Nephron (organoid): ENCODE data around the gene CTSD.
A peak's percentile ranks its signal among the peaks of the same experiment; 100 is the strongest.

Source experiments
- H3K27ac Mint-ChIP-seq, 3 experiments: 2 replicates each; pipeline ENCODE4 v1.8.0; 2020; ENCODE audit warnings: mixed read lengths in 3 of 3, mild to moderate bottlenecking in 2 of 3, moderate library complexity in 1 of 3
- H3K27me3 Mint-ChIP-seq: 2 replicates; pipeline ENCODE4 v1.8.0; 2021; ENCODE audit warnings: low read depth, mild to moderate bottlenecking, moderate library complexity, mixed read lengths
- H3K36me3 Mint-ChIP-seq: 2 replicates; pipeline ENCODE4 v1.8.0; 2020; ENCODE audit warnings: low read depth, mixed read lengths
- H3K4me1 Mint-ChIP-seq: 2 replicates; pipeline ENCODE4 v1.8.0; 2020; ENCODE audit warnings: mixed read lengths
- H3K4me3 Mint-ChIP-seq, 3 experiments: 2 replicates each; pipeline ENCODE4 v1.8.0; 2020; ENCODE audit warnings: mild to moderate bottlenecking in 3 of 3, mixed read lengths in 3 of 3, moderate library complexity in 2 of 3
- H3K9me3 Mint-ChIP-seq: 2 replicates; pipeline ENCODE4 v1.8.0; 2020; ENCODE audit warnings: mixed read lengths
- CTCF ChIP-seq, 3 experiments: fragments of 200-600 bp; sonication (generic); IDR thresholded peaks; one replicate each; pipeline ENCODE4 v1.5.0; 2021; ENCODE audit warnings: antibody characterized with exemption in 3 of 3; ENCODE audit not compliant: unreplicated experiment in 3 of 3

Gene CTSD

GRCh38 chr11:1751531-1751921 is 12.2 kb downstream of the CTSD start:
- peaks cover 9% of the 10 kb centered on the region for H3K36me3 Mint-ChIP-seq
- H3K4me3 Mint-ChIP-seq: no peak overlapping the region
- peaks cover 10% of the 10 kb centered on the region for H3K4me1 Mint-ChIP-seq
- H3K27ac Mint-ChIP-seq: no peak overlapping the region
- no peak for TF ChIP-seq CTCF (IDR thresholded peaks at IDR 0.05; ENCODE audit: unreplicated experiment in 3 of 3)
- H3K9me3 Mint-ChIP-seq: no peaks in the 10 kb centered on the region
- peaks cover 38% of the 10 kb centered on the region for H3K27me3 Mint-ChIP-seq

- Mint-ChIP-seq H3K27me3 (peaks cover 43% of the 10 kb centered on the region), H3K27ac (no peak overlapping the region), H3K4me1 (peaks cover 10% of the 10 kb centered on the region), H3K4me3 (no peak overlapping the region), H3K9me3 (no peaks in the 10 kb centered on the region), H3K36me3 (peaks cover 12% of the 10 kb centered on the region)
- TF ChIP-seq CTCF (IDR thresholded peaks at IDR 0.05; ENCODE audit: unreplicated experiment in 3 of 3): no peak
Measured at GRCh38 chr11:1750840-1751530, 12.7 kb downstream of the CTSD start.

GRCh38 chr11:1750481-1750839 is 13.3 kb downstream of the CTSD start, which contains the start of gene IFITM10:
Gene IFITM10, minus strand, starts transcription at chr11:1750595. Its CDS starts 153 bp downstream, at chr11:1750442.
- no peaks in the 10 kb centered on the region for H3K9me3 Mint-ChIP-seq
- H3K27me3 Mint-ChIP-seq: peaks cover 48% of the 10 kb centered on the region
- H3K27ac Mint-ChIP-seq: no peak within 1 kb of the TSS
- peaks cover 8% of the 10 kb centered on the region for H3K36me3 Mint-ChIP-seq
- H3K4me1 Mint-ChIP-seq: peaks cover 10% of the 10 kb centered on the region
- TF ChIP-seq CTCF (IDR thresholded peaks at IDR 0.05; ENCODE audit: unreplicated experiment in 3 of 3): no peak
- H3K4me3 Mint-ChIP-seq: peak within 1 kb of the TSS; percentile 45 to 81 (median 52)

- TF ChIP-seq CTCF (IDR thresholded peaks at IDR 0.05; ENCODE audit: unreplicated experiment in 3 of 3): no peak
- peaks cover 10% of the 10 kb centered on the region for H3K4me1 Mint-ChIP-seq
- H3K27me3 Mint-ChIP-seq: peaks cover 51% of the 10 kb centered on the region
- H3K27ac Mint-ChIP-seq: no peak overlapping the region
- peak overlapping the region; percentile 45 to 81 (median 52) for H3K4me3 Mint-ChIP-seq
- H3K9me3 Mint-ChIP-seq: no peaks in the 10 kb centered on the region
- peaks cover 8% of the 10 kb centered on the region for H3K36me3 Mint-ChIP-seq
Measured at GRCh38 chr11:1749395-1750351, 14.1 kb downstream of the CTSD start.

- H3K27ac Mint-ChIP-seq: no peak overlapping the region
- no peak for TF ChIP-seq CTCF (IDR thresholded peaks at IDR 0.05; ENCODE audit: unreplicated experiment in 3 of 3)
- H3K4me1 Mint-ChIP-seq: peaks cover 10% of the 10 kb centered on the region
- no peaks in the 10 kb centered on the region for H3K9me3 Mint-ChIP-seq
- peaks cover 51% of the 10 kb centered on the region for H3K27me3 Mint-ChIP-seq
- peaks cover 8% of the 10 kb centered on the region for H3K36me3 Mint-ChIP-seq
- peak overlapping the region in 2 of 3 experiments; percentile 41 to 81 for H3K4me3 Mint-ChIP-seq
Measured at GRCh38 chr11:1748636-1749394, 14.9 kb downstream of the CTSD start.
